SK-N-SH (cell line): ENCODE data around the gene PERM1.

Experiments
- CTCF ChIP-seq: fragments of 200-600 bp; sonication (generic); IDR thresholded peaks from 2 replicates; pipeline ENCODE4 v1.6.1; 2017; ENCODE audit warnings: antibody characterized with exemption, mild to moderate bottlenecking, moderate library complexity
- EP300 ChIP-seq, 2 experiments: IDR thresholded peaks; 2 replicates each; pipeline versions ENCODE4 v1.4.0 to v1.6.1; 2012; ENCODE audit warnings: borderline replicate concordance in 1 of 2, low read depth in 1 of 2, low read length in 1 of 2
- FOXJ3 ChIP-seq: sonication (generic); formaldehyde crosslinking; IDR thresholded peaks from 2 replicates; pipeline ENCODE4 v1.5.1; 2020; ENCODE audit warnings: mild to moderate bottlenecking, missing genetic modification reagents
- FOXM1 ChIP-seq: IDR thresholded peaks from 2 replicates; pipeline ENCODE4 v1.4.0; 2012; ENCODE audit warnings: low read depth, mild to moderate bottlenecking
- GATA2 ChIP-seq: sonication (generic); formaldehyde crosslinking; IDR thresholded peaks from 2 replicates; pipeline ENCODE4 v1.5.0; 2020; ENCODE audit warnings: mild to moderate bottlenecking, missing genetic modification reagents
- JUND ChIP-seq: IDR thresholded peaks from 2 replicates; pipeline ENCODE4 v1.4.0; 2012
- MXI1 ChIP-seq: IDR thresholded peaks from 2 replicates; pipeline ENCODE4 v1.6.1; 2012; ENCODE audit warnings: mild to moderate bottlenecking, low read depth, low read length, improper control_type of control experiment
- NRF1 ChIP-seq: IDR thresholded peaks from 2 replicates; pipeline ENCODE4 v1.6.1; 2012; ENCODE audit warnings: low read depth, mild to moderate bottlenecking, low read length
- RAD21 ChIP-seq: IDR thresholded peaks from 2 replicates; pipeline ENCODE4 v1.6.1; 2012; ENCODE audit warnings: mild to moderate bottlenecking, low read length
- USF1 ChIP-seq: IDR thresholded peaks from 2 replicates; pipeline ENCODE4 v1.4.0; 2012; ENCODE audit warnings: low read depth, borderline replicate concordance
- USF2 ChIP-seq: fragments of 150-350 bp; IDR thresholded peaks from 2 replicates; pipeline ENCODE4 v1.6.1; 2017; ENCODE audit warnings: antibody characterized with exemption, low read length, low read depth, borderline replicate concordance
- YY1 ChIP-seq: IDR thresholded peaks from 2 replicates; pipeline ENCODE4 v1.4.0; 2012; ENCODE audit warnings: low read depth, mild to moderate bottlenecking
- ZBTB33 ChIP-seq: IDR thresholded peaks from 2 replicates; pipeline ENCODE4 v1.4.0; 2012; ENCODE audit warnings: low read depth, borderline replicate concordance

GRCh38 chr1:998995-999724 lies 17.3 kb upstream of the PERM1 start:
- TF ChIP-seq FOXM1 (no peak), MXI1 (no peak), CTCF (no peak), EP300 (IDR thresholded peaks at IDR 0.05; ENCODE audit: borderline replicate concordance in 1 of 2, low read depth in 1 of 2, low read length in 1 of 2) (no peak), GATA2 (CRISPR knock-in tag) (no peak), USF2 (no peak), RAD21 (no peak), FOXJ3 (no peak), YY1 (no peak), JUND (no peak), USF1 (no peak), NRF1 (no peak), ZBTB33 (no peak)
